Activated T-helper 17 cell treated with anti-CD3 and anti-CD28 coated beads, Interleukin-2, amount 50 U/mL, for 72 hours (primary cell): ENCODE results near the gene PSMD2. TPM values are rescaled to one million over a fixed set of nuclear protein-coding genes. Genes with fewer than 3 reads are reported as not detected.

ENCODE experiments used
- ATAC-seq: fragments of 150-1000 bp; cut with Tn5 transposase; replicated peaks from 2 replicates; pipeline ENCODE4 v1.10.0; 2021; ENCODE audit warnings: mild to moderate bottlenecking, moderate library complexity
- H3K27ac Mint-ChIP-seq: one replicate; pipeline ENCODE4 v1.8.0; 2022; ENCODE audit warnings: mixed read lengths
- H3K27me3 Mint-ChIP-seq: one replicate; pipeline ENCODE4 v1.8.0; 2022; ENCODE audit warnings: mixed read lengths
- H3K36me3 Mint-ChIP-seq: one replicate; pipeline ENCODE4 v1.8.0; 2022; ENCODE audit warnings: low read depth, mild to moderate bottlenecking, mixed read lengths
- H3K4me1 Mint-ChIP-seq: one replicate; pipeline ENCODE4 v1.8.0; 2022; ENCODE audit warnings: mixed read lengths
- H3K4me3 Mint-ChIP-seq: one replicate; pipeline ENCODE4 v1.8.0; 2022; ENCODE audit warnings: mild to moderate bottlenecking, mixed read lengths
- H3K9me3 Mint-ChIP-seq: one replicate; pipeline ENCODE4 v1.8.0; 2022; ENCODE audit warnings: mixed read lengths
- total RNA-seq, 2 donors: library from RNA; stranded (reverse); gene quantifications; one replicate each; pipeline ENCODE4 v1.2.3, GENCODE V29; 2022

Gene PSMD2
- total RNA-seq, 2 donors from 2014 or later = 143 to 311 TPM

DNA sequence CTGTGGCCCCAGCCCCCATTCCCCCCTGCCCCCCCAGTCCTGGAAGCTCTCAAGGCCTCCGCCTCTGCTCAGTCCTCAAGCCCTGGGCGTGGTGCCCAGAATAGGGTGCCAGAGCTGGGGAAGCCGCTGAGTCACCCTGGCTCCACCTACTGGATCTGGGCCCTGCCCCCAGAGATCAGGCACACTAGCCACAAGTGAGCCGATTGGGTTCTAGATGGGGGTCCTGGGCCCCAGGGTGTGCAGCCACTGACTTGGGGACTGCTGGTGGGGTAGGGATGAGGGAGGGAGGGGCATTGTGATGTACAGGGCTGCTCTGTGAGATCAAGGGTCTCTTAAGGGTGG lies 21.0 kb downstream of the PSMD2 start:
- Mint-ChIP-seq H3K4me3 (no peak overlapping the region), H3K27ac (peak overlapping the region; percentile 20), H3K36me3 (peaks cover 97% of the 10 kb centered on the region), H3K4me1 (peaks cover 38% of the 10 kb centered on the region), H3K9me3 (no peaks in the 10 kb centered on the region), H3K27me3 (no peaks in the 10 kb centered on the region)
- peak; percentile 68 for ATAC-seq

DNA sequence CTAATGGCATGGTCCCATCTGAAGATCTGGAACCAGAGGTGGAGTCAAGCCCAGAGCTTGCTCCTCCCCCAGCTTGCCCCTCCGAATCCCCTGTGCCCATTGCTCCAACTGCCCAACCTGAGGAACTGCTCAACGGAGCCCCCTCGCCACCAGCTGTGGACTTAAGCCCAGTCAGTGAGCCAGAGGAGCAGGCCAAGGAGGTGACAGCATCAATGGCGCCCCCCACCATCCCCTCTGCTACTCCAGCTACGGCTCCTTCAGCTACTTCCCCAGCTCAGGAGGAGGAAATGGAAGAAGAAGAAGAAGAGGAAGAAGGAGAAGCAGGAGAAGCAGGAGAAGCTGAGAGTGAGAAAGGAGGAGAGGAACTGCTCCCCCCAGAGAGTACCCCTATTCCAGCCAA lies 22.6 kb downstream of the PSMD2 start:
- ATAC-seq = no peak
- Mint-ChIP-seq H3K4me3 (no peak overlapping the region), H3K36me3 (peaks cover 99% of the 10 kb centered on the region), H3K27ac (peak overlapping the region; percentile 20), H3K9me3 (no peaks in the 10 kb centered on the region), H3K4me1 (peaks cover 42% of the 10 kb centered on the region), H3K27me3 (no peaks in the 10 kb centered on the region)

DNA sequence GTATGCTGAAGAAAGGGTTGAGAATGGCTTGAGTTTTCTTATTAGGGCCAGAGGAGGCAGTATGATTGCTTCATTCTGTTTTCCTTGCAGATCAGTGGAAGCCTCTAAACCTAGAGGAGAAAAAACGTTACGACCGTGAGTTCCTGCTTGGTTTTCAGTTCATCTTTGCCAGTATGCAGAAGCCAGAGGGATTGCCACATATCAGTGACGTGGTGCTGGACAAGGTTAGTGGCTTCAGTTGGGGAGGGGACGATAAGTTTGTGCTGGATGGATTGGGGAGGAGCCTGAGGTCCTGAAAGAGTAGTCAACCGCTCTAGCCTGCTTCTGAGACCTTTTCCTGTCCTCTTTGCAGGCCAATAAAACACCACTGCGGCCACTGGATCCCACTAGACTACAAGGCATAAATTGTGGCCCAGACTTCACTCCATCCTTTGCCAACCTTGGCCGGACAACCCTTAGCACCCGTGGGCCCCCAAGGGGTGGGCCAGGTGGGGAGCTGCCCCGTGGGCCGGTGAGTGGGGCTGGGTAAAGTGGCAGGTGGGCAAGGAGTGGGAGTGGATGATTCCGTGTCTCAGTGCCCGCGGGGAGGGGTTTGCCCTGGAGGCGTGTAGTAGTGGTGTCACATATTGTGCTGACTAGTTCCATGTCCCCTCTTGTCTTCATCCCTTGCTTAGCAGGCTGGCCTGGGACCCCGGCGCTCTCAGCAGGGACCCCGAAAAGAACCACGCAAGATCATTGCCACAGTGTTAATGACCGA lies 23.9 kb downstream of the PSMD2 start:
- no peak for ATAC-seq
- H3K27me3 Mint-ChIP-seq = no peaks in the 10 kb centered on the region
- H3K27ac Mint-ChIP-seq = peak overlapping the region; percentile 75
- H3K9me3 Mint-ChIP-seq = no peaks in the 10 kb centered on the region
- peaks cover 99% of the 10 kb centered on the region for H3K36me3 Mint-ChIP-seq
- no peak overlapping the region for H3K4me3 Mint-ChIP-seq
- H3K4me1 Mint-ChIP-seq = peaks cover 31% of the 10 kb centered on the region

DNA sequence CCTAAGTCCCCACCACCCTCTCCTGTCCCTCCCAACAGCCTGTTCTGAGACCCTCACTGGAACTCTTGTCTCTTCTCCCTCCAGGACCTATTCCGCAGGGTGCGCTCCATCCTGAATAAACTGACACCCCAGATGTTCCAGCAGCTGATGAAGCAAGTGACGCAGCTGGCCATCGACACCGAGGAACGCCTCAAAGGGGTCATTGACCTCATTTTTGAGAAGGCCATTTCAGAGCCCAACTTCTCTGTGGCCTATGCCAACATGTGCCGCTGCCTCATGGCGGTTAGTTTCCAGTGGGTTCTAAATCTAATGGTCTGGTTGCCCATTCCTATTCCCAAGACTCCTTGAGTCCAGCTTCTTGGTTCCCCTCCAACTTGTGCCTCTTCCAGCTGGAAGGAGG lies 24.7 kb downstream of the PSMD2 start:
- Mint-ChIP-seq H3K36me3 (peaks cover 100% of the 10 kb centered on the region), H3K27ac (no peak overlapping the region), H3K9me3 (no peaks in the 10 kb centered on the region), H3K4me3 (no peak overlapping the region), H3K4me1 (peaks cover 33% of the 10 kb centered on the region), H3K27me3 (no peaks in the 10 kb centered on the region)
- ATAC-seq = no peak

DNA sequence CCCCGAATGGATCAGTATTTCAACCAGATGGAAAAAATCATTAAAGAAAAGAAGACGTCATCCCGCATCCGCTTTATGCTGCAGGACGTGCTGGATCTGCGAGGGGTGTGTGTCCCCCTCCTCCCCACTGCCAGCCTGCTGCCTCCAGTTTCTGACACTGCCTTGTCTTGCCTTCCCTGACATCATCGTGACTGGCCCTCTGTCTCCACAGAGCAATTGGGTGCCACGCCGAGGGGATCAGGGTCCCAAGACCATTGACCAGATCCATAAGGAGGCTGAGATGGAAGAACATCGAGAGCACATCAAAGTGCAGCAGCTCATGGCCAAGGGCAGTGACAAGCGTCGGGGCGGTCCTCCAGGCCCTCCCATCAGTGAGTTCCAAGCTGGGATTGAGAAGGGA lies 26.2 kb downstream of the PSMD2 start:
- H3K4me1 Mint-ChIP-seq = peaks cover 28% of the 10 kb centered on the region

DNA sequence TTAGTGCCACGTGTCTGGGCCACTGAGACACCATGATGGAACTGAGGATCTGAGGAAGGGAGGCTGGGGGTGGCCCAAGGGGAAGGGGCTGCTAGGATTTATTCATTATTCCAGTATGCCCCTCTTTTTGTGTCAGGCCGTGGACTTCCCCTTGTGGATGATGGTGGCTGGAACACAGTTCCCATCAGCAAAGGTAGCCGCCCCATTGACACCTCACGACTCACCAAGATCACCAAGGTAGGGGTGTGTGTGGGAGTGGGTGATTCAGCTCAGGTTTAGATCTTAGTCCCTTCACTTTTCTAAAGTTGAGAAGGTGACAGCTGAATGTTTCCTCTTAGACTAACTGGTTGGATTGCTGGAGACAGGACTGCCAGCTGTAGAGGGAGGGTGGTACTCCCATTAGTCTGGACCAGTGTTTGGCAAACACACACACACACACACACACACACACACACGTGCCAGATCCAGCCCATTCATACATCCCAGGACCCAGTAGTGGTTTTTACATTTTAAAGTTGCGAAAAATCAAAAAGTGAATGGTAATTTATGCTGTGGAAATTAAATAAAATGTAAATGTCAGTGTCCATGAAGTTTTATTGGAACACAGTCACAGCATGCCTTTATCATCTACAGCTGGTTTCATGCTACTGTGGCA lies 26.8 kb downstream of the PSMD2 start:
- H3K36me3 Mint-ChIP-seq = peaks cover 100% of the 10 kb centered on the region
- peak overlapping the region; percentile 84 for H3K27ac Mint-ChIP-seq
- no peaks in the 10 kb centered on the region for H3K27me3 Mint-ChIP-seq
- no peak overlapping the region for H3K4me3 Mint-ChIP-seq
- ATAC-seq = peak; percentile 97
- H3K4me1 Mint-ChIP-seq = peaks cover 28% of the 10 kb centered on the region
- no peaks in the 10 kb centered on the region for H3K9me3 Mint-ChIP-seq

More for the DNA sequence above, 26.2 kb downstream of the PSMD2 start:
- Mint-ChIP-seq H3K4me3 (no peak overlapping the region), H3K27ac (peak overlapping the region; percentile 84), H3K36me3 (peaks cover 100% of the 10 kb centered on the region), H3K9me3 (no peaks in the 10 kb centered on the region), H3K27me3 (no peaks in the 10 kb centered on the region)
- ATAC-seq = no peak

DNA sequence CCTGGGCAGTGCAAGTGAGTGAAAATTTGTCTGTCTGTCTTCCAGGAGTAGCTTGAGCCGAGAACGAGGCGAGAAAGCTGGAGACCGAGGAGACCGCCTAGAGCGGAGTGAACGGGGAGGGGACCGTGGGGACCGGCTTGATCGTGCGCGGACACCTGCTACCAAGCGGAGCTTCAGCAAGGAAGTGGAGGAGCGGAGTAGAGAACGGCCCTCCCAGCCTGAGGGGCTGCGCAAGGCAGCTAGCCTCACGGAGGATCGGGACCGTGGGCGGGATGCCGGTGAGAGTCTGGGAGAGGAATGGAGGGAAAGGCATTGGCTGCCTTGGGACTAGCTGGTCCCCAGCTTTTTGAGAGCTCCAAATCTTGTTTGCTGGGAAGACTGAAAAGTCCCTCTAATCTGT lies 28.1 kb downstream of the PSMD2 start:
- Mint-ChIP-seq H3K9me3 (no peaks in the 10 kb centered on the region), H3K4me1 (peaks cover 29% of the 10 kb centered on the region), H3K27ac (peak overlapping the region; percentile 48), H3K27me3 (no peaks in the 10 kb centered on the region), H3K4me3 (no peak overlapping the region), H3K36me3 (peaks cover 100% of the 10 kb centered on the region)
- no peak for ATAC-seq

DNA sequence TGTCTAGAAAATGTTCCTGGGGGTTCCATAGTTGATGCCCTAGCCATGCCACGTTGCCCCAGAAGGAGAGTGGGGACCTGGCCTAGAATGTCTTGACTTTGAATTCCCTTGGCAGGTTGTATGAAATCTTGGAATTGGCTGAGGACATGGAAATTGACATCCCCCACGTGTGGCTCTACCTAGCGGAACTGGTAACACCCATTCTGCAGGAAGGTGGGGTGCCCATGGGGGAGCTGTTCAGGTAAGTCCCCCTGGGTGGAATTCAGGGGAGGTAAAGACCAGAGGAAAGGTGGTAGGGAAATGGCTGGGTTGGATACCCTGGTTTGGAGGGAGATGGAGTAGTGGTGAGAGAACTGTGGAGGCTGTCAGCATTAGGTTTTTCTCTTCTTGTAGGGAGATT lies 29.5 kb downstream of the PSMD2 start:
- ATAC-seq = no peak
- H3K27ac Mint-ChIP-seq = peak overlapping the region; percentile 20
- peaks cover 37% of the 10 kb centered on the region for H3K4me1 Mint-ChIP-seq

DNA sequence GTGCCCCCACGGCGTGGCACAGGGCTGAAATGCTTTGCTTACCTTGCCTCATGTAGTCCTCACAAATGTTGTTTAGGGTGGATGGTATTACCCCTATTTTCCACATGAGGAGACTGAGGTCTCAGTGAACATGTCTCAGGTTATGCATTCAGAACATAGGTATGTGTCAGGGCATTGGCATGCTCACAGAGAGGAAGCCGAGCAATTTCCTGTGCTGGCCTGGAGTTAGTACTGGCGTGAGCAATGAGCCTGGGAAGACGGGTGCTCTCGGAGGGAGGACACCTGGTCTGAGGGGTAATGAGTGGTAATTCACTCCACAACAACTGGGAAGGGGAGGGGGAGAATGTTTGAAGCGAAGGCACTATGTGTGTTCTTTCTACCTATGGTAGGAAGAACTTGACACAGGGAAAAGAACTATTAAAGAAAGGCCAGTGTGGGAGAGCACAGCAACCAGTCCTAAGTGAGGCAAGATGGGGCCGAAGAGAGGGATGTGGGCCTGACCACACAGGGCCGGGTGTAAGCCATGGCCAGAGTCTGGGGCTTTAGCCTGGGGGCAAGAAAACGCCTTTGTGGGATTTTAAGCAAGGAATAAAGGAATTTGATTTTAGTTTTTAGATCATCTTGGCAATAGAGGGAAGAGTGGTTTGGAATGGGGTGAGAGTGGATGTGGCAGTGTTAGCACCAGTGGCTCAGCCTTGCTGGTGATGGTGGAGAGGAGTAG lies 33.5 kb downstream of the PSMD2 start:
- Mint-ChIP-seq H3K4me3 (no peak overlapping the region), H3K27ac (peak overlapping the region; percentile 69), H3K4me1 (peaks cover 41% of the 10 kb centered on the region), H3K27me3 (no peaks in the 10 kb centered on the region), H3K36me3 (peaks cover 81% of the 10 kb centered on the region), H3K9me3 (no peaks in the 10 kb centered on the region)
- no peak for ATAC-seq

More for the DNA sequence above, 29.5 kb downstream of the PSMD2 start:
- H3K36me3 Mint-ChIP-seq = peaks cover 100% of the 10 kb centered on the region
- no peak overlapping the region for H3K4me3 Mint-ChIP-seq
- no peaks in the 10 kb centered on the region for H3K9me3 Mint-ChIP-seq
- H3K27me3 Mint-ChIP-seq = no peaks in the 10 kb centered on the region

DNA sequence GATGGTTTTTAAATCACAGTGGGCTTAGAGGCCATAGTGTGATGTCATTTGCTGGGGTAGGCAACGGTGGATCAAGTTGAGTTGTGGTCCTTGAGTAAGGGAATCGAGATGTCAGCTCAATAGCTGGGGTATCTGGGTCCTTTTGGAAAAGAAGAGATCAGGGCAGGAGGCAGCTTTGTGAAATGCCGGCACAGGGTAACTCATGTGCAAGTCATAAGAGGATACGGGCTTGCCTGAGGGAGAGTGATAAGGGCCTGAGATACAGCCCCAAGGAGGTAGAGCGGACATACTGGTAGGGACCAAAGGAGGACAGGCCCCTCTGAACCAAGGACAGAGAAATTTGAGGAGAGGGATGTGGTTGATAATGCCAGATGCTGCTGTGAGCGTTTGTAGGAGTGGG lies 34.1 kb downstream of the PSMD2 start:
- no peaks in the 10 kb centered on the region for H3K9me3 Mint-ChIP-seq
- H3K4me3 Mint-ChIP-seq = no peak overlapping the region
- H3K27me3 Mint-ChIP-seq = no peaks in the 10 kb centered on the region
- no peak for ATAC-seq
- H3K36me3 Mint-ChIP-seq = peaks cover 75% of the 10 kb centered on the region
- H3K27ac Mint-ChIP-seq = peak overlapping the region; percentile 69
- peaks cover 48% of the 10 kb centered on the region for H3K4me1 Mint-ChIP-seq

DNA sequence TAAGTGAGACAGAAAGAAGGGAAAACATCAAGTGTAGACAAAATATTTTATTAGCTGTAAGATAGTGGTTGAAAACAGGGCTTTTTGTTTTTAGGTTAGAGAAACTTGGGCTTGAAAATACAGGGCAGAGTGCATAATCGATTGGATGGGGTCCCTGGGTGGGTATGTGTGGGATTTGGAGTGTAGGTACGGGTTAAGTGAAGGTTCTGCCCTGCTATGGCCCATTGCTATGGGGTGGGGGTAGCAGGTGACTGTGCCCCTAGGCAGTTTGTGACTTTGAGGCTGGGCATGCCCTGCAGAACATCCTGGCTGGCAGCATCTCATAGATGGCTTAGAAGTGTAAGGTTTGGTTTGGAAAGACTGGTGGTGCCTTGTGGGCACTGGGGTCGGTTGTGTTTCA lies 34.7 kb downstream of the PSMD2 start:
- peak overlapping the region; percentile 81 for H3K4me3 Mint-ChIP-seq
- H3K9me3 Mint-ChIP-seq = no peaks in the 10 kb centered on the region
- no peaks in the 10 kb centered on the region for H3K27me3 Mint-ChIP-seq
- peak overlapping the region; percentile 69 for H3K27ac Mint-ChIP-seq
- ATAC-seq = no peak
- H3K4me1 Mint-ChIP-seq = peaks cover 45% of the 10 kb centered on the region
- peaks cover 69% of the 10 kb centered on the region for H3K36me3 Mint-ChIP-seq

DNA sequence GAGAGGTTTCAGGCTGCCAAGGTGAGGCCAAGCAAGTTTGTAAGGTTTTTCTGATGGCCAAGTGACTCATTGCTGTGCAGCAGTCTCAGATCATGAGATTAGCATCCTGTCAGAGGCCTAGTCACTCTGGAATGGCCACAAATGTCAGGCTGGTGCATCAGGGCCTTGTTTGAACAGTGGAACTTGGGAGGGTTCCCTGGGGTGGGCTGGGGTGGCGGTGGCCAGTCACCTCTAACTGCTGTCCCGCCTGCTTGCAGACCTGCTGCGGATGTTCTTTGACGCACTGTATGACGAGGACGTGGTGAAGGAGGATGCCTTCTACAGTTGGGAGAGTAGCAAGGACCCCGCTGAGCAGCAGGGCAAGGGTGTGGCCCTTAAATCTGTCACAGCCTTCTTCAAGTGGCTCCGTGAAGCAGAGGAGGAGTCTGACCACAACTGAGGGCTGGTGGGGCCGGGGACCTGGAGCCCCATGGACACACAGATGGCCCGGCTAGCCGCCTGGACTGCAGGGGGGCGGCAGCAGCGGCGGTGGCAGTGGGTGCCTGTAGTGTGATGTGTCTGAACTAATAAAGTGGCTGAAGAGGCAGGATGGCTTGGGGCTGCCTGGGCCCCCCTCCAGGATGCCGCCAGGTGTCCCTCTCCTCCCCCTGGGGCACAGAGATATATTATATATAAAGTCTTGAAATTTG lies 35.6 kb downstream of the PSMD2 start:
- peaks cover 60% of the 10 kb centered on the region for H3K36me3 Mint-ChIP-seq
- no peaks in the 10 kb centered on the region for H3K27me3 Mint-ChIP-seq
- no peaks in the 10 kb centered on the region for H3K9me3 Mint-ChIP-seq
- H3K4me3 Mint-ChIP-seq = peak overlapping the region; percentile 81
- ATAC-seq = peak; percentile 82
- peaks cover 42% of the 10 kb centered on the region for H3K4me1 Mint-ChIP-seq
- peak overlapping the region; percentile 69 for H3K27ac Mint-ChIP-seq

DNA sequence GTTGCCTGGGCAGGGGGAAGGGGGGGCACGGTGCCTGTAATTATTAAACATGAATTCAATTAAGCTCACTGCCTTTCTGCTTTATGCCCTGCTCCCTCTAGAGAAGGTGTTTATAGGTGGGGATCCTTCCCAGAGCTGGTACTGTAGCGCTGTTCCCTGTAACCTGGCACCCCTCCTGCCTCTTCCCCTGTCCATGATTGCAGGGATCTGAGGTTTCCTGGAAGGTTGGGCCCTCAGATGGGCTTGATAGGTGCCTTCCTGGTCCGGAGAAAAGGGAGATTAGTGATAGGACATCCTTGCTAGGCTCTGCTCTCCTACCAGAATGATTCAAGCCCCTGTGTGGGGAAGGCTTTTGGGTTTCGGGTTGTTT lies 36.2 kb downstream of the PSMD2 start:
- Mint-ChIP-seq H3K9me3 (no peaks in the 10 kb centered on the region), H3K4me3 (peak overlapping the region; percentile 81), H3K4me1 (peaks cover 42% of the 10 kb centered on the region), H3K36me3 (peaks cover 54% of the 10 kb centered on the region), H3K27me3 (no peaks in the 10 kb centered on the region), H3K27ac (peak overlapping the region; percentile 79)
- ATAC-seq = peak; percentile 37
